Vagina (tissue), 2 donors: ENCODE data around the gene TALDO1.

Source experiments
- CTCF ChIP-seq, 3 experiments: fragments of 450-650 bp in 2 of 3; fragments of 200-600 bp in 1 of 3; sonication (generic) in 1 of 3; IDR thresholded peaks; one replicate each; pipeline ENCODE4 v1.5.1; 2017 to 2019; ENCODE audit warnings: antibody characterized with exemption in 3 of 3, mild to moderate bottlenecking in 2 of 3, moderate library complexity in 2 of 3
- POLR2A ChIP-seq, 2 donors: fragments of 450-650 bp; IDR thresholded peaks; one replicate each; pipeline ENCODE4 v1.6.1; 2017; ENCODE audit warnings: antibody characterized with exemption in 2 of 2, mild to moderate bottlenecking in 2 of 2, moderate library complexity in 2 of 2
- POLR2AphosphoS5 ChIP-seq, 2 donors: sonication (generic); formaldehyde crosslinking; IDR thresholded peaks; one replicate each; pipeline ENCODE4 v1.9.0; 2017; ENCODE audit warnings: antibody characterized with exemption in 2 of 2, mild to moderate bottlenecking in 2 of 2, low read depth in 1 of 2; ENCODE audit not compliant: insufficient read depth in 1 of 2

GRCh38 chr11:810040-810567 lies 62.8 kb downstream of the TALDO1 start:
- TF ChIP-seq POLR2AphosphoS5 (IDR thresholded peaks at IDR 0.05; ENCODE audit: insufficient read depth in 1 of 2, low read depth in 1 of 2): no peak
- no peak for TF ChIP-seq CTCF (IDR thresholded peaks at IDR 0.05)
- no peak for TF ChIP-seq POLR2A (IDR thresholded peaks at IDR 0.05)
